ENCODE results near the gene CNFN. TPM values are rescaled to one million over a fixed set of nuclear protein-coding genes. Genes with fewer than 3 reads are reported as not detected.

Gene CNFN
- total RNA-seq, 1 donor from 2014 or later, result not detected

- H3K4me1 Mint-ChIP-seq, result peaks cover 36% of the 10 kb centered on the region
These were observed 32.2 kb upstream of the CNFN start for GRCh38 chr19:42422092-42422900.

DNA sequence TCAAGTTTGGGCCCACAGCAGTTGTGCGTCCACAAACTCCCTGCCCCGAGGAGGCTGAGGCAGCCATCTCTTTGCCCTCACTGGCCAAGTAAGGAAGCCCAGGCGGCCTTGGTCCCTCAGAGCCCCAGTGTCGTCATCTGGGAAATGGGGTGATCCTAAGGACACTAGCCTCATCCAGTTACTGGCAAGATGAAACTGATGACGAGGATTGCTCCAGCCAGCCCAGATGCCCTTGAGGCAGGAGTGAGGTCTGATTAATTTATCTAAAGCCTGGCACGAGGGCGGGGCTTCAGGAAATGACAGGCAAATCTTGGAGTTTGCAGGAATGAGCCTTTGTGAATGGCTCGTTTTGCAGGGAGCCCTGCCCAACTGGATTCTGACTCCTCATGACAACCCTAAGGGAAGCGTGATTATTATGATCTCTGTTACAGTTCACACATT, 31.5 kb upstream of the CNFN start:
- H3K4me1 Mint-ChIP-seq, result peaks cover 36% of the 10 kb centered on the region
- H3K4me3 Mint-ChIP-seq, result peak overlapping the region; percentile 91
- H3K27me3 Mint-ChIP-seq, result no peaks in the 10 kb centered on the region
- H3K27ac Mint-ChIP-seq, result no peak overlapping the region
- no peak for DNase-seq
- no peaks in the 10 kb centered on the region for H3K9me3 Mint-ChIP-seq
- H3K36me3 Mint-ChIP-seq (ENCODE audit: low read depth), result peaks cover 6% of the 10 kb centered on the region
- intact Hi-C loops (cut with micrococcal nuclease), result loop anchor here (2.0 to 10.0 kb wide), 4 partner anchors 17 to 287 kb away; partner anchors contain the start of gene POU2F2

More at GRCh38 chr19:42422092-42422900, 32.2 kb upstream of the CNFN start:
- Mint-ChIP-seq H3K27me3 (no peaks in the 10 kb centered on the region), H3K9me3 (no peaks in the 10 kb centered on the region), H3K27ac (peak overlapping the region; percentile 91), H3K36me3 (ENCODE audit: low read depth) (peaks cover 6% of the 10 kb centered on the region), H3K4me3 (peak overlapping the region; percentile 91)
- DNase-seq, result peak; percentile 56
- intact Hi-C loops (cut with micrococcal nuclease), result loop anchor here (2.0 to 10.0 kb wide), 4 partner anchors 17 to 287 kb away; partner anchors contain the start of gene POU2F2

- peak overlapping the region; percentile 91 for H3K4me3 Mint-ChIP-seq
- H3K36me3 Mint-ChIP-seq (ENCODE audit: low read depth), result peaks cover 10% of the 10 kb centered on the region
- peak overlapping the region; percentile 25 for H3K27ac Mint-ChIP-seq
- intact Hi-C loops (cut with micrococcal nuclease), result loop anchor here (5.0 to 10.0 kb wide), 2 partner anchors 139 to 286 kb away; partner anchors contain the start of gene POU2F2
- no peaks in the 10 kb centered on the region for H3K9me3 Mint-ChIP-seq
- H3K4me1 Mint-ChIP-seq, result peaks cover 36% of the 10 kb centered on the region
- no peak for DNase-seq
- H3K27me3 Mint-ChIP-seq, result no peaks in the 10 kb centered on the region
These were observed 31.0 kb upstream of the CNFN start for GRCh38 chr19:42421101-42421500.

DNA sequence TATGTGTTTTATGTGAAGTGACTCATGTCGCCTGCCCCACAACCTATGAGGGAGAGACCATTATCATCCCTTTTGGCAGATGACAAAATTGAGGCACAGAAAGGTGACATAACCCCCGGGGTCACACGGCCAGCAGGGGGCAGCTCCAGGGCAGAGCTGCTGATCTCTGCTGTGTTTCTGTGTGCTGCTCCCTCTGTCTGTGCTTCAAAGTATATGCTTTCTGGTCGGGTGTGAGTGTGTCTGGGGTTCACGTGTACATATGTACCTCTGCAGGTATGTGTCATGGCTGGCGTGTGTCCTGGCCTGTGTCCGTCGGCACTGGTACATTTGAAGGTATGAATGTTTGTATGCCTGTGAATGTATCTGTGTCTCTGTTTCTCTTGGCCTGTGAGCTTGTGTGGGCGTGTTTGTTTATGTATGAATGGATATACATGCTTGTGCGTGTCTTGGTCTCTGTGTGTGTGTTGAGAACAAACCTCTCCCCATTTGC, 30.0 kb upstream of the CNFN start:
- intact Hi-C loops (cut with micrococcal nuclease), result loop anchor here (5.0 to 10.0 kb wide), 2 partner anchors 138 to 285 kb away; partner anchors contain the start of gene POU2F2
- no peaks in the 10 kb centered on the region for H3K9me3 Mint-ChIP-seq
- H3K4me1 Mint-ChIP-seq, result peaks cover 36% of the 10 kb centered on the region
- peaks cover 12% of the 10 kb centered on the region for H3K36me3 Mint-ChIP-seq (ENCODE audit: low read depth)
- H3K27me3 Mint-ChIP-seq, result no peaks in the 10 kb centered on the region
- H3K27ac Mint-ChIP-seq, result no peak overlapping the region
- H3K4me3 Mint-ChIP-seq, result no peak overlapping the region
- peak; percentile 94 for DNase-seq

GRCh38 chr19:42419309-42419708, 29.2 kb upstream of the CNFN start:
- H3K27me3 Mint-ChIP-seq, result no peaks in the 10 kb centered on the region
- no peaks in the 10 kb centered on the region for H3K9me3 Mint-ChIP-seq
- DNase-seq, result no peak
- H3K27ac Mint-ChIP-seq, result no peak overlapping the region
- H3K36me3 Mint-ChIP-seq (ENCODE audit: low read depth), result peaks cover 12% of the 10 kb centered on the region
- peaks cover 34% of the 10 kb centered on the region for H3K4me1 Mint-ChIP-seq
- no peak overlapping the region for H3K4me3 Mint-ChIP-seq
- intact Hi-C loops (cut with micrococcal nuclease), result no loop called here

DNA sequence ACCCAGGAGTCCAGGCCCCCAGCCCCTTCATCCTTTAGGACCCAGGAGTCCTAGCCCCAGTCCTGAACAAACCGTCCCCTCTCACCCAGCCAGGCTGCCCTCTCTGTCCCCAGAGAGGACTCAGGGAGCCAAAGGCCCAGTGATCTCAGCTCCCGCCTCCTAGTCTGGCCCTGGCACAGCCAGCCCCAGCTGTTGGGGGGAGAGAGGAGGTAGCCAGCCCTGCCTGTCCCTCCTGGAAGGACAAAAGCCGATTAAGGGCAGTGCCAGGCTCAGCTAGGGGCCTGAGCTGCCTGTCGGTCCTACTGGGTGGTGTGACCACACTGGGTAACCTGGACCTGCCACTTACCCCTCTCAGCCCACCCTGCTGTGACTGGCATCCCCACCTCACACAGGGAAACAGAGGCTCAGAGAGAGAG, 22.6 kb upstream of the CNFN start:
- Mint-ChIP-seq H3K4me1 (no peaks in the 10 kb centered on the region), H3K36me3 (ENCODE audit: low read depth) (peaks cover 11% of the 10 kb centered on the region), H3K27me3 (no peaks in the 10 kb centered on the region), H3K4me3 (no peak overlapping the region), H3K27ac (no peak overlapping the region), H3K9me3 (no peaks in the 10 kb centered on the region)
- intact Hi-C loops (cut with micrococcal nuclease), result no loop called here
- no peak for DNase-seq

DNA sequence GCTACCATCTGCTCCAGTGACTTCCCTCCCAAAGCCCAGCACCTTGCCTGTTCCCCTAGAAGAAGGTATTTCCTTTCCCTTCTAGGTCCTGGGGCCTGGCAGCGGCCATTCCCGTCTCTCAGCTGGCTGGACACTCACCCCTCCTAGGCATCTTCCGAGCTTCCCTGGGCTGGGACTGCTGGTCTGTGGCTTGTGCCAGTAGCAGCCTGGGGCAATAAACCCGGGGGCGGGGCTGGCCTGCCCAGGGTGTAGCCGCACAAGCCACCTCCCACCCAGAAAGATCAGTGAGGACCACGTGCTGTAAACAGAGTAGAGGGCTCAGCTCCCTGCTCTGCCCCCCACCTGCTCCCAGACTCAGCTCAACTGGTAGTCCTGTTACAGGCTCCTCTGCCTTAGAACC, 22.1 kb upstream of the CNFN start:
- intact Hi-C loops (cut with micrococcal nuclease), result no loop called here
- Mint-ChIP-seq H3K27me3 (no peaks in the 10 kb centered on the region), H3K36me3 (ENCODE audit: low read depth) (peaks cover 15% of the 10 kb centered on the region), H3K4me3 (no peak overlapping the region), H3K4me1 (no peaks in the 10 kb centered on the region), H3K9me3 (no peaks in the 10 kb centered on the region), H3K27ac (no peak overlapping the region)
- no peak for DNase-seq

GRCh38 chr19:42411581-42412178, 21.6 kb upstream of the CNFN start:
- intact Hi-C loops (cut with micrococcal nuclease), result no loop called here
- Mint-ChIP-seq H3K36me3 (ENCODE audit: low read depth) (peaks cover 19% of the 10 kb centered on the region), H3K4me1 (no peaks in the 10 kb centered on the region), H3K4me3 (no peak overlapping the region), H3K9me3 (no peaks in the 10 kb centered on the region), H3K27ac (no peak overlapping the region), H3K27me3 (no peaks in the 10 kb centered on the region)
- no peak for DNase-seq

- H3K36me3 Mint-ChIP-seq (ENCODE audit: low read depth), result peaks cover 23% of the 10 kb centered on the region
- H3K27me3 Mint-ChIP-seq, result no peaks in the 10 kb centered on the region
- H3K27ac Mint-ChIP-seq, result no peak overlapping the region
- H3K9me3 Mint-ChIP-seq, result no peaks in the 10 kb centered on the region
- no peaks in the 10 kb centered on the region for H3K4me1 Mint-ChIP-seq
- intact Hi-C loops (cut with micrococcal nuclease), result no loop called here
- no peak overlapping the region for H3K4me3 Mint-ChIP-seq
- no peak for DNase-seq
These were observed 20.3 kb upstream of the CNFN start for GRCh38 chr19:42410371-42410770.

DNA sequence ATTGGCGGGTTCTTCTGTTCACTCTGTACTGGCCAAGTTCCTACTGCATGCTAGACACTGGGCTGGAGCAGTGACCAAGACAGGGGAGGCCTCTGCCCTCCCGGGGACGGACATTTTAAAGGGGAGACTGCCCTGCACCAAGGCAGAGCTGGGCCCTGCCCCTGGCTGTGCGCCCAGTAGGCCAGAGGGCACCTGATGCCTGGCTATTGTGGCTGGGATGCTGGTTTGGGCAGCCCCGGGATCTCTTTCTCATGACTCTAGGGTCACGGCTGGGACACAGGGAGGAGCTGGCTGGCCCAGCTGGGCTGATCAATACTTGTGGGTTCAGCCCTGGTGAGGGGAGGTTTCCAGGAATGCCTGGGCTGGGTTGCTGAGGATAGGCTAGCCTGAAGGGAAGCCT, 19.4 kb upstream of the CNFN start:
- no peak for DNase-seq
- no peaks in the 10 kb centered on the region for H3K27me3 Mint-ChIP-seq
- intact Hi-C loops (cut with micrococcal nuclease), result no loop called here
- no peak overlapping the region for H3K27ac Mint-ChIP-seq
- no peaks in the 10 kb centered on the region for H3K4me1 Mint-ChIP-seq
- peaks cover 27% of the 10 kb centered on the region for H3K36me3 Mint-ChIP-seq (ENCODE audit: low read depth)
- no peaks in the 10 kb centered on the region for H3K9me3 Mint-ChIP-seq
- H3K4me3 Mint-ChIP-seq, result no peak overlapping the region

DNA sequence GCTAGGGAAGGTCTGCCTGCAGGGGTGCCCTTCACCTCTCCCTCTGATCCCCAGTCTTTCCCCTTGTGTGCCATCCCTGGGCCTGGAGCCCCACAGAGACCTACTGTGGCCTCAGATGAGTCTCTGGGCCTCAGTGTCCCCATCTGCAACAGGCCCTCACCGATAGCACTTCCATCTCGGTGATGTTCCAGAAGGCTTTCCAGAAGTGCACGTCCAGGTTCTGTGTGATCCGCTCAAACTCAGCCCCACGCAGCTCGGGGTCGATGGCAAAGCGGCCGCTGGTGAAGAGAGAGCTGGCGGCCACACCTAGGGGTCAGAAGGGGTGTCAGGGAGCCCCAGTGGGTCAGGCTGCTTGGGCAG, 17.7 kb upstream of the CNFN start:
- H3K9me3 Mint-ChIP-seq, result no peaks in the 10 kb centered on the region
- H3K4me1 Mint-ChIP-seq, result no peaks in the 10 kb centered on the region
- intact Hi-C loops (cut with micrococcal nuclease), result no loop called here
- no peaks in the 10 kb centered on the region for H3K27me3 Mint-ChIP-seq
- no peak overlapping the region for H3K27ac Mint-ChIP-seq
- no peak for DNase-seq
- peaks cover 35% of the 10 kb centered on the region for H3K36me3 Mint-ChIP-seq (ENCODE audit: low read depth)
- no peak overlapping the region for H3K4me3 Mint-ChIP-seq

GRCh38 chr19:42407085-42407815, 17.2 kb upstream of the CNFN start:
- Mint-ChIP-seq H3K4me3 (no peak overlapping the region), H3K4me1 (peaks cover 2% of the 10 kb centered on the region), H3K27ac (no peak overlapping the region), H3K9me3 (no peaks in the 10 kb centered on the region), H3K27me3 (no peaks in the 10 kb centered on the region), H3K36me3 (ENCODE audit: low read depth) (peaks cover 38% of the 10 kb centered on the region)
- DNase-seq, result no peak
- intact Hi-C loops (cut with micrococcal nuclease), result no loop called here

DNA sequence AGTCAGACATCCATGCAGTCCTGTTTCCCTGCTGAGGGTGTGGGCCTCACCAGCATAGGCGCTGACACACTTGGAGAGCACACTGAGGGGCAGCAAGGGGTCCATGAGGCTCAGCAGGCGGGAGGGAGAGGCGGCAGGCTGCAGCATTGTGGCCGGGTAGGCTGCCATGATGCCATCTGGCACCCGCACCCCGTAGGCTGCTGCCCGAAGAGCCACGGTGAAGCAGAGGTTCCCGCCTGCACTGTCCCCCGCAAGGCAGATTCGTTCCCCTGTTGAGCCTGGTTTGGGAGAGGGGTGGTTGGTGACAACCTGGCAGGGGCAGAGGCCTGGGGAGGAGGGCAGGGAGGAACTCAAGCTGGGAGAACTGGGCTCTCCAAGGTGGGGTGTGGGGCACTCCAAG, 16.0 kb upstream of the CNFN start:
- Mint-ChIP-seq H3K4me3 (no peak overlapping the region), H3K27ac (no peak overlapping the region), H3K27me3 (no peaks in the 10 kb centered on the region), H3K9me3 (no peaks in the 10 kb centered on the region), H3K4me1 (peaks cover 10% of the 10 kb centered on the region), H3K36me3 (ENCODE audit: low read depth) (peaks cover 42% of the 10 kb centered on the region)
- intact Hi-C loops (cut with micrococcal nuclease), result no loop called here
- no peak for DNase-seq

GRCh38 chr19:42403586-42403985, 13.5 kb upstream of the CNFN start:
- H3K36me3 Mint-ChIP-seq (ENCODE audit: low read depth), result peaks cover 47% of the 10 kb centered on the region
- no peak overlapping the region for H3K4me3 Mint-ChIP-seq
- DNase-seq, result no peak
- intact Hi-C loops (cut with micrococcal nuclease), result no loop called here
- H3K4me1 Mint-ChIP-seq, result peaks cover 20% of the 10 kb centered on the region
- no peaks in the 10 kb centered on the region for H3K27me3 Mint-ChIP-seq
- H3K27ac Mint-ChIP-seq, result no peak overlapping the region
- no peaks in the 10 kb centered on the region for H3K9me3 Mint-ChIP-seq
